ENCODE measurements around the gene INTS6. TPM values are rescaled to one million over a fixed set of nuclear protein-coding genes. Genes with fewer than 3 reads are reported as not detected.

The INTS6 gene
- polyA plus RNA-seq, 1 donor (not counting 4 experiments of a cell fraction or from before 2014, with no cell fraction given): 44.2 TPM

- Histone ChIP-seq H3K4me1 (ENCODE audit: control insufficient read depth, extremely low read depth, insufficient read depth, low read length) (no peaks in the 10 kb centered on the region), H3K4me3 (ENCODE audit: control insufficient read depth in 2 of 3, extremely low read depth in 1 of 3, insufficient read depth in 2 of 3, low read depth in 1 of 3, low read length in 3 of 3) (no peak overlapping the region), H4K20me1 (ENCODE audit: control insufficient read depth, extremely low read depth, insufficient read depth, low read length) (no peaks in the 10 kb centered on the region), H3K79me2 (ENCODE audit: control insufficient read depth, insufficient read depth, low read length) (no peaks in the 10 kb centered on the region), H3K27ac (ENCODE audit: control insufficient read depth, insufficient read depth, low read length) (no peak overlapping the region), H3K9me1 (ENCODE audit: control insufficient read depth, extremely low read depth, insufficient read depth, low read length) (no peaks in the 10 kb centered on the region), H2AFZ (ENCODE audit: control insufficient read depth, low read length) (no peak overlapping the region), H3K27me3 (ENCODE audit: control insufficient read depth, extremely low read depth, insufficient read depth, low read length) (no peaks in the 10 kb centered on the region), H3K9me3 (ENCODE audit: control insufficient read depth, low read depth, low read length) (no peaks in the 10 kb centered on the region), H3K36me3 (ENCODE audit: control insufficient read depth in 2 of 2, extremely low read depth in 1 of 2, insufficient read depth in 2 of 2, low read length in 2 of 2) (no peaks in the 10 kb centered on the region), H3K9ac (ENCODE audit: control insufficient read depth, extremely low read depth, insufficient read depth, low read length) (no peak overlapping the region), H3K4me2 (ENCODE audit: control insufficient read depth, extremely low read depth, insufficient read depth, low read depth, low read length) (no peak overlapping the region)
- FAIRE-seq (no peak), DNase-seq (ENCODE audit: low read depth, low spot score) (no peak)
- TF ChIP-seq CTCF (optimal IDR thresholded peaks at IDR 0.05 in 1 of 3, IDR thresholded peaks at IDR 0.05 in 1 of 3, conservative IDR thresholded peaks at IDR 0.05 in 1 of 3; ENCODE audit: extremely low read depth in 1 of 3, insufficient read depth in 2 of 3, low read length in 3 of 3): no peak
- dilution Hi-C loops (cut with MboI; ENCODE audit: extremely low pct_ligation_motif_present, low sequenced_read_pairs): no loop called here
Observed at GRCh38 chr13:51330791-51331190, 122.0 kb downstream of the INTS6 start.

GRCh38 chr13:51329606-51330005 is 123.2 kb downstream of the INTS6 start:
- H3K79me2 ChIP-seq (ENCODE audit: control insufficient read depth, insufficient read depth, low read length): no peaks in the 10 kb centered on the region
- dilution Hi-C loops (cut with MboI; ENCODE audit: extremely low pct_ligation_motif_present, low sequenced_read_pairs): no loop called here
- no peaks in the 10 kb centered on the region for H3K27me3 ChIP-seq (ENCODE audit: control insufficient read depth, extremely low read depth, insufficient read depth, low read length)
- H4K20me1 ChIP-seq (ENCODE audit: control insufficient read depth, extremely low read depth, insufficient read depth, low read length): no peaks in the 10 kb centered on the region
- no peaks in the 10 kb centered on the region for H3K36me3 ChIP-seq (ENCODE audit: control insufficient read depth in 2 of 2, extremely low read depth in 1 of 2, insufficient read depth in 2 of 2, low read length in 2 of 2)
- H3K4me1 ChIP-seq (ENCODE audit: control insufficient read depth, extremely low read depth, insufficient read depth, low read length): no peaks in the 10 kb centered on the region
- no peaks in the 10 kb centered on the region for H3K9me1 ChIP-seq (ENCODE audit: control insufficient read depth, extremely low read depth, insufficient read depth, low read length)
- H3K4me3 ChIP-seq (ENCODE audit: control insufficient read depth in 2 of 3, extremely low read depth in 1 of 3, insufficient read depth in 2 of 3, low read depth in 1 of 3, low read length in 3 of 3): no peak overlapping the region
- H3K4me2 ChIP-seq (ENCODE audit: control insufficient read depth, extremely low read depth, insufficient read depth, low read depth, low read length): no peak overlapping the region
- no peak for TF ChIP-seq EZH2 (IDR thresholded peaks at IDR 0.05; ENCODE audit: low read length)
- no peak for TF ChIP-seq CTCF (optimal IDR thresholded peaks at IDR 0.05 in 1 of 3, IDR thresholded peaks at IDR 0.05 in 1 of 3, conservative IDR thresholded peaks at IDR 0.05 in 1 of 3; ENCODE audit: extremely low read depth in 1 of 3, insufficient read depth in 2 of 3, low read length in 3 of 3)
- DNase-seq (ENCODE audit: low read depth, low spot score) (no peak), FAIRE-seq (no peak)
- no peak overlapping the region for H2AFZ ChIP-seq (ENCODE audit: control insufficient read depth, low read length)
- no peak overlapping the region for H3K27ac ChIP-seq (ENCODE audit: control insufficient read depth, insufficient read depth, low read length)
- no peaks in the 10 kb centered on the region for H3K9me3 ChIP-seq (ENCODE audit: control insufficient read depth, low read depth, low read length)
- no peak overlapping the region for H3K9ac ChIP-seq (ENCODE audit: control insufficient read depth, extremely low read depth, insufficient read depth, low read length)

All from keratinocyte (primary cell).